ENCODE results near the gene PXMP2.

Gene PXMP2

GRCh38 chr12:132653567-132654290 lies 33.7 kb upstream of the PXMP2 start:
- no peak for TF ChIP-seq CTCF (IDR thresholded peaks at IDR 0.05; ENCODE audit: insufficient read depth, missing control alignments)
- FAIRE-seq, result no peak
- no peak for DNase-seq (ENCODE audit: insufficient read length, low spot score)

DNA sequence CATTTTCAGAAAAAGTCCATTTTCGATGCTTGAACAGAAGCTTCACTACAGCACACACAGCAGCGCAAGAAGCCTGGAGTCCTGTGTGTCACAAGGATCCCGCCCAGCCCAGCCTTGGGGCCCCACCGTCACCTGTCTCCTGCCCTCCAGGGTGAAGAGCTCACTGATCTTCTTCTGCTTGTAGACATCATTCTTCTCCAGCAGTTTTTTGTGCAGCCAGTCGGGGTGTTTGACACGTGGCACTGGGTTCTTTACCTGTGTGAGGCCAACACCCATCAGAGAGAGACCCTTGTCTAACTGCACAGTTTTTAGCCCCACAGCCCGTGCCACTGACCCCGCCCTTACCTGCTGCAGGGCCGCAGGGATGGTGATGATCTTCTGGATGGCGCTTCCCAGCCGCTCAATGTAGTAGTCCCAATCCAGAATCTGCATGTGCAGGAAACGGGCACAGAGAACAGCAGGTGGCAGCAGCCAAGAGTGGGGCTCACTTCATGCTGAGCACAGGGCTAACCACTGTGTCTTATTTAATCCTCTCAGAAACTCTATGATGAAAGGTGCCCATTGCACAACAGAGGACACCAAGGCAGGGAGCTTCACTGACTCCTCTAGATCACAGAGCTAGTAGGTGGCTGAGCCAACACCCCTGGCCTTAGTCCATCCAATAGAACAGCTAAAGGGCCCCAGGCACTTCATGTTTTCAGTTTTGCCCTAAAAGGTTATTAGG lies 30.2 kb upstream of the PXMP2 start:
- TF ChIP-seq CTCF (IDR thresholded peaks at IDR 0.05; ENCODE audit: insufficient read depth, missing control alignments), result no peak
- FAIRE-seq, result no peak
- no peak for DNase-seq (ENCODE audit: insufficient read length, low spot score)

DNA sequence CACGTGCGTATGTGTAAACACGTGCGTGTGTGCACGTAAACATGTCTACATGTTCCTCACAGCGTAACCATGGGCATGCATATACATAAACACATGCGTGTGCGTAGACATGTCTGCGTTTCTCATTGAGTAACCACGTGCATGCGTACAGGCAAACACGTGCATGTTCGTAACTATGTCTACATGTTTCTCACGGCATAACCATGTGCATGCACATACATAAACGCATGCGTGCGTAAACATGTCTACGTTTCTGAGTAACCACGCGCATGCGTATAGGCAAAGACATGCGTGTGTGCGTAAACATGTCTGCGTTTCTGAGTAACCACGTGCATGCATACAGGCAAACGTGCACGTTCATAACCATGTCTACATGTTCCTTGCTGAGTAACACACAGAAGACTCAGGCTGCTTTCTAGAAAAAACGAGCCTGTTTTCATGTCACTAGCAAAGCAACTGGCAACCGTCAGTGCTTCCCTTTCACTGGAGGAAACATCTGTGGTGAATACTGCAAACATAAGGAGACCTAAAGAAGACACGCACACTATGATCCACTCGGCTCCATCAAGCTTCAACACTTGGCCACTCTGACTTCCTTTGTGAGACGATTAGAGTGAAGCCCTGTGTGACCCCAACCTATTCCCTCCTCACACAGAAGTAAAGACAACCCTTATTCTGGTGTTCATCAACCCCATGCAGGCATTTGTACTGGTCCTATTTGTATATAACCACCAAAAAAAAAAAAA lies 29.1 kb upstream of the PXMP2 start:
- no peak for TF ChIP-seq CTCF (IDR thresholded peaks at IDR 0.05; ENCODE audit: insufficient read depth, missing control alignments)
- FAIRE-seq, result no peak
- DNase-seq (ENCODE audit: insufficient read length, low spot score), result no peak

GRCh38 chr12:132659146-132659545 lies 28.2 kb upstream of the PXMP2 start:
- FAIRE-seq (no peak), DNase-seq (ENCODE audit: insufficient read length, low spot score) (no peak)
- TF ChIP-seq CTCF (IDR thresholded peaks at IDR 0.05; ENCODE audit: insufficient read depth, missing control alignments), result no peak

GRCh38 chr12:132660052-132660451 lies 27.3 kb upstream of the PXMP2 start:
- FAIRE-seq (no peak), DNase-seq (ENCODE audit: insufficient read length, low spot score) (no peak)

DNA sequence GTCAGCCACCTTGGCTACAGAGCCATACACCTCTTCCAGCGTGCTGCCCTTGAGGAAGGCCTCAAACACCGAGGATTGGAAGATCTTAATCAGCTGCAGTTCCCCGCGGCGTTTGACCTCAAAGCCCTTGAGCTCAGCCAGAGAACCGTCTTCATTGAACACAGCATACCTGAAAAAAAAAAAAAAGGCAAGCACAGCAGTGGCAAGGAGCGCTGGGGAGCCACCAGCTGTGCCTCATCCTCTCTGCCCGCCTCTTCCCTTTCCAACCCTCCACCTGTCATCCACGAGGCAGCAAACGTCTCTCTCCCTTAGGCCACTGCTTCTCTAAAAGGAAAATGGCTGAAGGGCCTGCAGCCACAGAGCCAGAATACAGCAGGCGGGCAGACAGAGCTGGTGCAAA lies 26.4 kb upstream of the PXMP2 start:
- FAIRE-seq, result no peak
- no peak for TF ChIP-seq CTCF (IDR thresholded peaks at IDR 0.05; ENCODE audit: insufficient read depth, missing control alignments)
- DNase-seq (ENCODE audit: insufficient read length, low spot score), result no peak

More at GRCh38 chr12:132660052-132660451, 27.3 kb upstream of the PXMP2 start:
- no peak for TF ChIP-seq CTCF (IDR thresholded peaks at IDR 0.05; ENCODE audit: insufficient read depth, missing control alignments)

Data from D721Med (cell line).